GM23338 (cell line): Measurements from ENCODE around the gene FUT7.

Experiments
- CREB1 ChIP-seq: fragments of 250-450 bp; sonication (Bioruptor Pico); IDR thresholded peaks from 2 replicates; pipeline ENCODE4 v1.5.0; 2020; ENCODE audit warnings: low read depth, mild to moderate bottlenecking, moderate library complexity
- EZH2 ChIP-seq: fragments of 200-600 bp; sonication (generic); IDR thresholded peaks from one replicate; pipeline ENCODE4 v1.8.0; 2017; ENCODE audit warnings: antibody characterized with exemption, mild to moderate bottlenecking, low read depth; ENCODE audit not compliant: unreplicated experiment
- EZH2phosphoT487 ChIP-seq: fragments of 200-600 bp; sonication (generic); IDR thresholded peaks from one replicate; pipeline ENCODE4 v1.8.1; 2018; ENCODE audit warnings: antibody characterized with exemption; ENCODE audit not compliant: unreplicated experiment
- JUNB ChIP-seq: IDR thresholded peaks from one replicate; pipeline ENCODE4 v1.6.1; 2016; ENCODE audit warnings: antibody characterized with exemption; ENCODE audit not compliant: unreplicated experiment
- NANOG ChIP-seq: IDR thresholded peaks from 2 replicates; pipeline ENCODE4 v1.6.1; 2016; ENCODE audit warnings: antibody characterized with exemption, borderline replicate concordance
- POLR2AphosphoS5 ChIP-seq: IDR thresholded peaks from 2 replicates; pipeline ENCODE4 v1.6.1; 2016; ENCODE audit warnings: antibody characterized with exemption, low read depth
- STAT1 ChIP-seq: IDR thresholded peaks from one replicate; pipeline ENCODE4 v1.6.1; 2016; ENCODE audit warnings: antibody characterized with exemption; ENCODE audit not compliant: unreplicated experiment
- ZNF331 ChIP-seq: fragments of 250-450 bp; sonication (Bioruptor Pico); IDR thresholded peaks from 2 replicates; pipeline ENCODE4 v1.5.0; 2020; ENCODE audit warnings: low read depth, mild to moderate bottlenecking, moderate library complexity
- ZNF462 ChIP-seq: fragments of 250-450 bp; sonication (Bioruptor Pico); IDR thresholded peaks from 2 replicates; pipeline ENCODE4 v1.5.0; 2020; ENCODE audit warnings: mild to moderate bottlenecking, moderate library complexity
- TF ChIP-seq, protein P1 (sequence below), 2 experiments: fragments of 200-600 bp in 1 of 2; sonication (generic) in 1 of 2; conservative IDR thresholded peaks; 2 replicates each; pipeline versions ENCODE4 v1.5.1 to v1.6.1; 2016 to 2017; ENCODE audit warnings: antibody characterized with exemption in 2 of 2, low read depth in 2 of 2, mild to moderate bottlenecking in 2 of 2, moderate library complexity in 1 of 2
- TF ChIP-seq, protein P2 (sequence below): IDR thresholded peaks from 2 replicates; pipeline ENCODE4 v1.6.1; 2016; ENCODE audit warnings: antibody characterized with exemption
- TF ChIP-seq, protein P3 (sequence below): IDR thresholded peaks from one replicate; pipeline ENCODE4 v1.6.1; 2018; ENCODE audit warnings: antibody characterized with exemption; ENCODE audit not compliant: unreplicated experiment

- TF ChIP-seq, protein P1, sequence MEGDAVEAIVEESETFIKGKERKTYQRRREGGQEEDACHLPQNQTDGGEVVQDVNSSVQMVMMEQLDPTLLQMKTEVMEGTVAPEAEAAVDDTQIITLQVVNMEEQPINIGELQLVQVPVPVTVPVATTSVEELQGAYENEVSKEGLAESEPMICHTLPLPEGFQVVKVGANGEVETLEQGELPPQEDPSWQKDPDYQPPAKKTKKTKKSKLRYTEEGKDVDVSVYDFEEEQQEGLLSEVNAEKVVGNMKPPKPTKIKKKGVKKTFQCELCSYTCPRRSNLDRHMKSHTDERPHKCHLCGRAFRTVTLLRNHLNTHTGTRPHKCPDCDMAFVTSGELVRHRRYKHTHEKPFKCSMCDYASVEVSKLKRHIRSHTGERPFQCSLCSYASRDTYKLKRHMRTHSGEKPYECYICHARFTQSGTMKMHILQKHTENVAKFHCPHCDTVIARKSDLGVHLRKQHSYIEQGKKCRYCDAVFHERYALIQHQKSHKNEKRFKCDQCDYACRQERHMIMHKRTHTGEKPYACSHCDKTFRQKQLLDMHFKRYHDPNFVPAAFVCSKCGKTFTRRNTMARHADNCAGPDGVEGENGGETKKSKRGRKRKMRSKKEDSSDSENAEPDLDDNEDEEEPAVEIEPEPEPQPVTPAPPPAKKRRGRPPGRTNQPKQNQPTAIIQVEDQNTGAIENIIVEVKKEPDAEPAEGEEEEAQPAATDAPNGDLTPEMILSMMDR (conservative IDR thresholded peaks at IDR 0.05; ENCODE audit: low read depth in 2 of 2) = no peak
- TF ChIP-seq JUNB (no peak), EZH2phosphoT487 (no peak), EZH2 (no peak), POLR2AphosphoS5 (no peak), CREB1 (CRISPR knock-in tag) (no peak), NANOG (no peak), ZNF331 (CRISPR knock-in tag) (no peak), STAT1 (no peak), ZNF462 (CRISPR knock-in tag) (no peak)
- TF ChIP-seq, protein P2, sequence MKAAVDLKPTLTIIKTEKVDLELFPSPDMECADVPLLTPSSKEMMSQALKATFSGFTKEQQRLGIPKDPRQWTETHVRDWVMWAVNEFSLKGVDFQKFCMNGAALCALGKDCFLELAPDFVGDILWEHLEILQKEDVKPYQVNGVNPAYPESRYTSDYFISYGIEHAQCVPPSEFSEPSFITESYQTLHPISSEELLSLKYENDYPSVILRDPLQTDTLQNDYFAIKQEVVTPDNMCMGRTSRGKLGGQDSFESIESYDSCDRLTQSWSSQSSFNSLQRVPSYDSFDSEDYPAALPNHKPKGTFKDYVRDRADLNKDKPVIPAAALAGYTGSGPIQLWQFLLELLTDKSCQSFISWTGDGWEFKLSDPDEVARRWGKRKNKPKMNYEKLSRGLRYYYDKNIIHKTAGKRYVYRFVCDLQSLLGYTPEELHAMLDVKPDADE = no peak
- TF ChIP-seq, protein P3, sequence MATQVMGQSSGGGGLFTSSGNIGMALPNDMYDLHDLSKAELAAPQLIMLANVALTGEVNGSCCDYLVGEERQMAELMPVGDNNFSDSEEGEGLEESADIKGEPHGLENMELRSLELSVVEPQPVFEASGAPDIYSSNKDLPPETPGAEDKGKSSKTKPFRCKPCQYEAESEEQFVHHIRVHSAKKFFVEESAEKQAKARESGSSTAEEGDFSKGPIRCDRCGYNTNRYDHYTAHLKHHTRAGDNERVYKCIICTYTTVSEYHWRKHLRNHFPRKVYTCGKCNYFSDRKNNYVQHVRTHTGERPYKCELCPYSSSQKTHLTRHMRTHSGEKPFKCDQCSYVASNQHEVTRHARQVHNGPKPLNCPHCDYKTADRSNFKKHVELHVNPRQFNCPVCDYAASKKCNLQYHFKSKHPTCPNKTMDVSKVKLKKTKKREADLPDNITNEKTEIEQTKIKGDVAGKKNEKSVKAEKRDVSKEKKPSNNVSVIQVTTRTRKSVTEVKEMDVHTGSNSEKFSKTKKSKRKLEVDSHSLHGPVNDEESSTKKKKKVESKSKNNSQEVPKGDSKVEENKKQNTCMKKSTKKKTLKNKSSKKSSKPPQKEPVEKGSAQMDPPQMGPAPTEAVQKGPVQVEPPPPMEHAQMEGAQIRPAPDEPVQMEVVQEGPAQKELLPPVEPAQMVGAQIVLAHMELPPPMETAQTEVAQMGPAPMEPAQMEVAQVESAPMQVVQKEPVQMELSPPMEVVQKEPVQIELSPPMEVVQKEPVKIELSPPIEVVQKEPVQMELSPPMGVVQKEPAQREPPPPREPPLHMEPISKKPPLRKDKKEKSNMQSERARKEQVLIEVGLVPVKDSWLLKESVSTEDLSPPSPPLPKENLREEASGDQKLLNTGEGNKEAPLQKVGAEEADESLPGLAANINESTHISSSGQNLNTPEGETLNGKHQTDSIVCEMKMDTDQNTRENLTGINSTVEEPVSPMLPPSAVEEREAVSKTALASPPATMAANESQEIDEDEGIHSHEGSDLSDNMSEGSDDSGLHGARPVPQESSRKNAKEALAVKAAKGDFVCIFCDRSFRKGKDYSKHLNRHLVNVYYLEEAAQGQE = no peak
Measured at GRCh38 chr9:137007108-137007815, 24.6 kb downstream of the FUT7 start.
